H7 (cell line): ENCODE data around the gene MIEN1. TPM values are rescaled to one million over a fixed set of nuclear protein-coding genes. Genes with fewer than 3 reads are reported as not detected.
"Not testable (repeated sequence)": the region's sequence is repeated elsewhere in the genome, so short reads cannot be mapped to it uniquely, and the experiment has no call there.

Experiments used
- DNase-seq: peaks from one replicate; pipeline ENCODE4 v3.0.0; 2012
- H3K27me3 ChIP-seq: 2 replicates; pipeline ENCODE4 v1.6.0; 2011; ENCODE audit warnings: mild to moderate bottlenecking, low read length; ENCODE audit not compliant: control insufficient read depth, insufficient read depth
- H3K36me3 ChIP-seq: replicated peaks from 2 replicates; pipeline ENCODE4 v1.5.1; 2011; ENCODE audit warnings: low read length; ENCODE audit not compliant: control insufficient read depth, insufficient read depth
- H3K4me3 ChIP-seq: 2 replicates; pipeline ENCODE4 v1.5.1; 2011; ENCODE audit warnings: low read depth, mild to moderate bottlenecking, control low read depth, low read length, moderate library complexity; ENCODE audit not compliant: insufficient read depth
- total RNA-seq: library from RNA; depleted of rRNA; stranded (reverse); fragments of >200 nt; shearing (Covaris generic); gene quantifications from 2 replicates; pipeline ENCODE4 v1.2.3, GENCODE V29; 2014; rRNA removed

The MIEN1 gene
- 47.7 and 56.1 TPM in 2 replicates for total RNA-seq

GRCh38 chr17:39730095-39730921 is at the start of gene MIEN1:
MIEN1 (minus strand) TSS chr17:39730532; CDS start chr17:39730495, 37 bp downstream.
- peak; percentile 99 for DNase-seq
- H3K4me3 ChIP-seq: peak within 1 kb of the TSS; percentile 73
- H3K36me3 ChIP-seq: peaks cover 9% of the 10 kb centered on the region
- no peaks in the 10 kb centered on the region for H3K27me3 ChIP-seq

GRCh38 chr17:39777534-39778365 is 47.4 kb upstream of the MIEN1 start:
- Histone ChIP-seq H3K36me3 (no peaks in the 10 kb centered on the region), H3K4me3 (no peak overlapping the region), H3K27me3 (no peaks in the 10 kb centered on the region)
- DNase-seq: no peak

GRCh38 chr17:39776252-39776651 is 45.9 kb upstream of the MIEN1 start:
- Histone ChIP-seq H3K4me3 (no peak overlapping the region), H3K27me3 (no peaks in the 10 kb centered on the region), H3K36me3 (no peaks in the 10 kb centered on the region)
- no peak for DNase-seq

- no peaks in the 10 kb centered on the region for H3K27me3 ChIP-seq
- no peaks in the 10 kb centered on the region for H3K36me3 ChIP-seq
- DNase-seq: no peak
- no peak overlapping the region for H3K4me3 ChIP-seq
Observed at GRCh38 chr17:39775031-39775430, 44.7 kb upstream of the MIEN1 start.

- Histone ChIP-seq H3K4me3 (no peak overlapping the region), H3K27me3 (no peaks in the 10 kb centered on the region), H3K36me3 (no peaks in the 10 kb centered on the region)
- DNase-seq: no peak
Observed at GRCh38 chr17:39774047-39774446, 43.7 kb upstream of the MIEN1 start.

- H3K4me3 ChIP-seq: no peak overlapping the region
- H3K36me3 ChIP-seq: no peaks in the 10 kb centered on the region
- no peak for DNase-seq
- no peaks in the 10 kb centered on the region for H3K27me3 ChIP-seq
Observed at GRCh38 chr17:39772987-39773934, 42.9 kb upstream of the MIEN1 start.

- H3K36me3 ChIP-seq: no peaks in the 10 kb centered on the region
- DNase-seq: no peak
- H3K4me3 ChIP-seq: no peak overlapping the region
- H3K27me3 ChIP-seq: no peaks in the 10 kb centered on the region
Observed at GRCh38 chr17:39772415-39772814, 42.1 kb upstream of the MIEN1 start.

- Histone ChIP-seq H3K27me3 (no peaks in the 10 kb centered on the region), H3K36me3 (no peaks in the 10 kb centered on the region), H3K4me3 (no peak overlapping the region)
- no peak for DNase-seq
Observed at GRCh38 chr17:39769974-39770587, 39.7 kb upstream of the MIEN1 start.

GRCh38 chr17:39767147-39767546 is 36.8 kb upstream of the MIEN1 start:
- H3K36me3 ChIP-seq: no peaks in the 10 kb centered on the region
- H3K4me3 ChIP-seq: no peak overlapping the region
- no peaks in the 10 kb centered on the region for H3K27me3 ChIP-seq
- DNase-seq: no peak

- DNase-seq: no peak
- Histone ChIP-seq H3K27me3 (no peaks in the 10 kb centered on the region), H3K36me3 (no peaks in the 10 kb centered on the region), H3K4me3 (no peak overlapping the region)
Observed at GRCh38 chr17:39765766-39766165, 35.4 kb upstream of the MIEN1 start.

GRCh38 chr17:39765175-39765574 is 34.8 kb upstream of the MIEN1 start:
- Histone ChIP-seq H3K36me3 (no peaks in the 10 kb centered on the region), H3K27me3 (no peaks in the 10 kb centered on the region), H3K4me3 (no peak overlapping the region)
- no peak for DNase-seq

GRCh38 chr17:39764171-39764570 is 33.8 kb upstream of the MIEN1 start:
- H3K36me3 ChIP-seq, DNase-seq, H3K27me3 ChIP-seq, H3K4me3 ChIP-seq: not testable (repeated sequence)

- no peaks in the 10 kb centered on the region for H3K36me3 ChIP-seq
- H3K4me3 ChIP-seq: no peak overlapping the region
- DNase-seq: no peak
- H3K27me3 ChIP-seq: no peaks in the 10 kb centered on the region
Observed at GRCh38 chr17:39763051-39763820, 32.9 kb upstream of the MIEN1 start.
